Measurements from ENCODE around the gene BASP1.

The BASP1 gene

GRCh38 chr5:17192191-17192590 lies 25.2 kb upstream of the BASP1 start:
- no peak for DNase-seq

DNA sequence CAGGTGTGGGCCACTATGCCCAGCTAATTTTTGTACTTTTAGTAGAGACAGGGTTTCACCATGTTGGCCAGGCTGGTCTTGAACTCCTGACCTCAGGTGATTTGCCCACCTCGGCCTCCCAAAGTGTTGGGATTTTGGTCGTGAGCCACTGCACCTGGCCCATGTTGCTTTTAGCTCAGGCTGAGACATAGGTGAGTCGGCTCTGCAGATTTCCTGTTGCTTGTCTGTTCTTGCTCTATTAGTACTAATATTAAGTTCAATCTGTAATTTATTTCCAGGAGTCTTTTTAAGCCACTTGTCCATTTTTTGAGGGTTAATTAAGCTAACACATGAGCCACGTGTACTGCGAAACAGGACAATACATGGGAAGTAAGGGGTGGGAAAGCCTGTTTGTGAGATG lies 21.4 kb upstream of the BASP1 start:
- no peak for DNase-seq

DNA sequence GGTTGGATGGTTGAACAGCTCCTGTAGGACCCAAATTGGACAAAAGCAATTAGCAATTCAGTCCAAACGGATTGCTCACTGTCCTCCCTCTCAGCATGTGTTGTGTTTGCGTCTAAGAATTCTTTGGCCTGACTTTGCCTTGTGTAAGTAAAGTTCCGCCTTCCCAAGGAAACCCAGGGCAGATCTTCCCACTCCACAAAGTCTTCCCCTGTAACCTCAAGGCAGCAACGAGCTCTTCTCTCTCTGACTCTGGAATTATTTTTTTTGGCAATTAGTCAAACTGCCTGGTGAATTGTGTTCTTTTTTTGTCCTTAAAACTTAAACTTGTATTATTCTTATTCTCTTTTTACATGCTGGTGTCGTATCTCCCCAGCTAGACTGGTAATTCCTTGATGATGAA lies 20.7 kb upstream of the BASP1 start:
- DNase-seq, result no peak

DNA sequence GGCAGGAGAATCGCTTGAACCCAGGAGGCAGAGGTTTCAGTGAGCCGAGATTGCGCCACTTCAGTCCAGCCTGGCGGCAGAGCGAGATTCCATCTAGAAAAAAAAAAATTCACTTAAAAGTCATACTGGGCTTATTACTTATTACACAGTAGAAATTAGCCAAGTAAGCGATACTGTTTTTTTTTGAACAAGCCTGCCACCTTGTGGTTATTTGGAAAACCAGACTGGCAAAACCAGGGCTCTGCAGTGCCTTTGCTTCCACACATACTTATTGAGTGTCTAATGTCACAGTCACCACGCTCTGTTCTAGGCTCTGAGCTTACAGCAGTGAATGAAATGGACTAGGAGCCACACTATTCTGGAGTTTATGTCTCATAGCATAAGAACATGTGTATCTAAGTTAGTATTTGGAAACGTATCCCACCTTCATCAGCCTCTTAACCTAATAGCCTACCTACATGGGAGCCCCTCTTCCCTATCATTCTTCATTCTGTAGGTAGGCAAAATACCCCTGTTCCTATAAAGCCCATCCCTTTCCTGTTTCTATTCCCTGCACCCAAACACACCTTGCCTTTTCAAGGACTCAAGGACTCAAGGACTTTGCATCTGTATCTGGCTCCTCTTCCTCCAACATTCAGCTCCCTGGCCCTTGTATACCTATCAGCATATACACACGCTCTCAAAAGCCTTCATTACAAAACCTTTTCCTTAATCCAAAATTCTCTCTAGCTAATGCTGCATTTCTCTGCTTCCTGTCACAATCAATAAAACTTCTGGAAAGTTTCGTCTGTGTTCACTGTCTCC lies 13.9 kb upstream of the BASP1 start:
- no peak for DNase-seq

DNA sequence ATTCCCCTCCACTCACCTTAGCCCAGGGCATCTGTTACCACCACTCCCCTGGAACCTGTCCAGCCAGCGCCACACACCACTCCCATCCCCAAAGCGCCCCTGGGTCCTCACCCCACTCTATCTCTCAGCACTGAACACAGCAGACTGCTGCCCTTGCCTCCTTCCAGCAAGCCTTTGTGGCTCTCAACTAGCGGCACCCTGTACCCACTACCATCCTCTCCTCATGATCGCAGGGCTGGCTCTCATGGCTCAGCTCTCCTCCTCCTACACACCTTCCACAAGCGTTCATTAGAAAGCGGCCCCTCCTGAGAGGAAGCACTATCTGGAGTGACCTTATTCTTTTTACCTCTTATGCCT lies 13.3 kb upstream of the BASP1 start:
- no peak for DNase-seq

DNA sequence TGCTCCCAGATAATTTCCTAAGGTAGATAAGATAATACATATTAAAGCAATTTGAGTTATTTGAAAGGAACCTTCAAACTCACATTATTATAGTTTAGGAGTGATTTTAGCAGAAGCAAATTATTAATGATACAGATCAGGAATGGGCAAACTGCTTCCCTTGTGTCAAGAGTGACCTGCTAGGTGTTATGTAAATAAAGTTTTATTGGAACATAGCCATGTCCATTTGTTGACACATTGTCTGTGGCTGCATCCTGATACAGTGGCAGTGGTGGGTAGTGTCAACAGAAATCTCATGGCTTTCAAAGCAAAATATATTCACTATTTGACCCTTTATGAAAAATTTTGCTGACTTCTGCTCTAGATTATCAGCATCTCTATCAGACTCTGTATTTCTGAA lies 11.4 kb upstream of the BASP1 start:
- no peak for DNase-seq

- DNase-seq, result no peak
Measured at GRCh38 chr5:17212191-17212590, 5.2 kb upstream of the BASP1 start.

GRCh38 chr5:17212996-17213395 lies 4.4 kb upstream of the BASP1 start:
- no peak for DNase-seq

DNA sequence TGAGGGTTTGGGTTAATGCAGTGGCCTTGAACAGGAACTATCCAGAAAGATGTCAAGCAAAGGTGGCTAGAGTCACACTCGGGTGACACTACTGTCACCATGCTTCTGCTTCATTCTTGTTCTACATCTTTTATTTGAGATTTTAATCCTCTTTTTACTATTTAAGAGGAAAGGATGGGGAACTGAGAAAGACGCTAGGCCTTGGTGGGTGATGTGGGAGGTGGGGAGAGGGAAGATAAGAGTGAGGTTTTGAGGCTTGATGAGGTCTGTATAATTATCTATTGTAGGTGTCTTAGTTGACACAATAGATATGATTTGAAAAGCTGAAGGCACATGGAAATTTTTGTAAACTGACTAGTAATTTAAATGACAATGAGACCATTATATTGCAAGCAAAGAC lies 3.5 kb upstream of the BASP1 start:
- no peak for DNase-seq

DNA sequence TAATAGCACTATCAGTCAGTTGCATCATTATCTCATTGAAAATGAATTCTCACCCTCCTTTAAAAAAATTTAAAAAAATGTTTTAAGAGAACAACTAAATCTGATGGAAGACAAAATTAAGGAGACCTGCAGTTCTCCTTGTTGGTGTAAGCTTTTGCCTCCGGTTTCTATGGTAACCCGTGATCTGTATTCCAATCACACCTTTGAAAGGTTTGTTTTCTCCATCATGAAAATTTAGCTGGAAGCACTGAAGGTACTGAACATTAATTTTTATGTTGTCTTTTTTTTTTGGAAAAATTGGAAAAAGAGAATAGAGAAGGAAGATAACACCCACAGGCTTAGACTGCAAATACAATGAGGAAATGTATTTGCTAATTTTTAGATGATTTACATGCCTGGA lies 2.5 kb upstream of the BASP1 start:
- DNase-seq, result no peak

- no peak for DNase-seq
Measured at GRCh38 chr5:17215361-17215760, 2.1 kb upstream of the BASP1 start.

GRCh38 chr5:17216176-17216973 lies 1.1 kb upstream of the BASP1 start:
- peak; percentile 36 for DNase-seq

DNA sequence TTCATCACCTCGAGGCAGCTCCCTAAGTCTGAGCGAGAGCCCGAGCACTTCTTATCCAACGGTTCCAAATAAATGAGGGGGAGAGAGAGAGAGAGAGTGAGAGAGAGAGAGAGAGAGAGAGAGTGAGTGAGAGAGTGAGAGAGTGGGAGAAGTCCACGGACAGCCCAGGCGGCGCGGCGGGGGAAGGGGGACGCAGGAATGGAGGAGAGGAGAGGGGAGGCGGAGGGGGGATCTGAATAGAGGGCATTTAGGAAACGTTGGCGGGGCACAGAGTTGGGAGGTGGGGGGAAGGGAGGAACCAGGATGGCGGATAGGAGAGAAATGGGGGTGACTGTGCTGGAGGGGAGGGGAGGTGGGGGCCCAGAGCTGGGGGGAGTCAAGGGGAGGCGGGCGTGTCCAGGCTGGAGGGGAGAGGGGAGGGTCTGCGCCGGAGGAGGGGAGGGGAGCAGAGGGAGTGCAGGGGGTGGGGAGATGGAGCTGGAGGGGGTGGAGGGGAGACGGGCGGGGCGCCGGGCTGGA lies 398 bp upstream of the BASP1 start:
- no peak for DNase-seq

DNA sequence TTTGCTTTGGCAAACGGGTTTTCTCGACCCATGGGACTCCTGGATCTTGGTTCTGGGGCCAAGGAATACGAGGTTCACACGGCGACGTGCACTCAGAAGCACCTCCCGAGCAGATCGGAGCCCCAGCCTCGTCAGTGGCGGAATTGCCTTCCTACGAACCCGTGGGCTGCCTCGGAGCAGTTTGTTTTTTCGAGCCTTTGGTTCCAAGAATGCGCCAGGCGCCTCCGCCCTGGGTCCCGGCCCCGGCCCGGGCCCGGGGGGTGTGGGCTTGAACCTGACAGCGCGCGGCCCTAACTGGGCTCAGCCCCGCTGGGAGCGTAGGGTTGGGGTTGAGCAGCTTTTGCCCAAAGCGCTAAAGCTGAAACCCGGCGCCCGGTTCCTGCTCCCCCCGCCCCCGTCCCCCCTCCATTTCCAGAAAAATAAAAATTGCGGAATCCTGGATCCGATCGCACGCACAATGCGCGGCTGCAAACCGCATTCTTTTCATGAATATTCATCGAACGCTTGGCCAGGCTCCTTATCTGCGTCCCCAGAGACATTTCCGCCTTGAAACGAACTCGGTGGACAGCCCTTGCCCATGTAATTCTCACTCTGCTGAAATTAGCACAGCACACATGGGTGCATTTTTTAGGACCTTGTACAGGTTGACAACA lies 1.0 kb downstream of the BASP1 start:
- no peak for DNase-seq

- DNase-seq, result no peak
Measured at GRCh38 chr5:17219006-17219422, 1.6 kb downstream of the BASP1 start.

GRCh38 chr5:17219469-17219868 lies 2.0 kb downstream of the BASP1 start:
- no peak for DNase-seq

DNA sequence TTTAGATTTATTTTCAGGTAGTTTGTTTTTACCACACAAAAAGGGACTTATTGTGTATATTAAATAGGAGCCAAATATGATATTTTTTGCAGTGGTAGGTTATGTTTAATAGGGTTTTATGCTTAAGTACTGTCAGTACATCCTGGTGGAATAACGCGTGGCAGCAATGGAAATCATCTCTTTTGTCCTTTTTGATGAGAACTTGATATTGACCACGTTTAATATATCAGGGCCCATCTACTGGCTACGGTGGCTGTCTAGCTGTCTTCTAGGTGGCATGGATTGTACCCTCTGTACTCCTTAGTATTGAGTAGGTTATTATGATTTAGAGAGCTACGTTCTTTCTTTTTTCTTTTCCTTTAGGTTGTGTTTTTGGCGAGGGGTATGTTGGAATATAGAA lies 2.6 kb downstream of the BASP1 start:
- no peak for DNase-seq

DNA sequence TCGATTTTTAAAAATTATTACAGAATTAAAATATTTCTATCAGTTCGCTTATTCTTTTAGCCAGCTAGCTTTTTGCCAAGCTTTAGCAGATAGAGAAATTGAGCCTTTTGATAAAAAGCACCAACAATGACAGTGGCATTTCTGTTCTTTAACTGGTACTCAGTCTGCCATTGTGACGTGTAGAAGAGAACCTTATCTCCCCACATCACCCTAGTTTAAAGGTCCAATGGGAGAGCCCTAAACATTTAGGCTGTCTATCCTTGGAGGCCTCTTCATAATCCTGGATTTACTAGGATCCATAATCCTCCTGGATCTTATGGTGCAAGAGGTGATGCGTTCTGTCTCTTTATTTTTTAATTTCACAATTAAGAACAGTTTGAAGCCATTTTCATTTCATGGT lies 3.0 kb downstream of the BASP1 start:
- no peak for DNase-seq

GRCh38 chr5:17221843-17222636 lies 4.6 kb downstream of the BASP1 start:
- DNase-seq, result no peak

- no peak for DNase-seq
Measured at GRCh38 chr5:17222664-17223063, 5.2 kb downstream of the BASP1 start.

GRCh38 chr5:17223367-17224185 lies 6.1 kb downstream of the BASP1 start:
- no peak for DNase-seq

Data from stimulated activated CD4-positive, alpha-beta T cell treated with anti-CD3 and anti-CD28 coated beads, Interleukin-4, amount 100 ng/mL, for 24 hours (primary cell).